TTC549 (cell line): ENCODE data around the gene LDLRAD3.
"Not testable (repeated sequence)": the region's sequence is repeated elsewhere in the genome, so short reads cannot be mapped to it uniquely, and the experiment has no call there.

ENCODE experiments used
- FAIRE-seq: peaks from 2 replicates; lab custom pipeline; 2012; peaks lifted over from hg19 to GRCh38; lab: Jason Lieb, UNC

The LDLRAD3 gene

DNA sequence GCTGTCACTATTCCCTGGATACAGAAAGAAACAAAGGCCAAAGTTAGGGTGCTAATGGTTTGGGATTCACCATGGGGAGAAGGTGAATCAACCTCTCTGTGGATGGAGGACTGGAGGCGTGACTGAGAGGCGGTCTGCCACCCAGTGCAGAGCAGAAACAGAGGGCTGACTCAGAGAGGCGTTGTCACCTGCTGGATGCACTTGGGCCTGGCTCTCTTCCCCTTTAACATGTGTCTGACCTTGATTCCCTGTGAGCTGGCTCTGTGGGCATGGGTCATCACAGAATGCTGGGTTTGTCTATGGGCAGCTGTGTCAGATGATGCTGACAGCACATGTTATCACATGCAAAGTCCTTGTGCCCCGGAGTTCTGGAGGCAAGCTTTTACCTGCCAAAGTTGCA, 75.9 kb downstream of the LDLRAD3 start:
- no peak for FAIRE-seq

DNA sequence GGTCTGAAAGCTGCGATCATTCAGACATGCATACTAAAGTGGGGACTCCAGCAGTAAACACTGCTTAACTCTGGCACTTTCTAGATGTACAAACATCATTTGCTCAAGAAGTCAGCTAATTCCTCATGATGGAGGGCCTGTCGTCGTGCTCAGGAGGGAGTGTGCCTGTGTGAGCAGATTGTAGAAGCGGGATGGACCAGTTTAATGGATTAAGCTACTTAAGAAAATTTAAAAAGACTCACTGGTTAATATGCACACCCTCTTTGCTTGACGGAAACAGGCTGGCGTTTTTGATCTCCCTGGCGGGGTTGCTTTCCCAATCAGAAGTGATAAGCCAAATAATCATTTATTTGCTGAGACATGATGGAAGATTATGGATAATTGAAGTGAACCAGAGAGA, 79.0 kb downstream of the LDLRAD3 start:
- no peak for FAIRE-seq

DNA sequence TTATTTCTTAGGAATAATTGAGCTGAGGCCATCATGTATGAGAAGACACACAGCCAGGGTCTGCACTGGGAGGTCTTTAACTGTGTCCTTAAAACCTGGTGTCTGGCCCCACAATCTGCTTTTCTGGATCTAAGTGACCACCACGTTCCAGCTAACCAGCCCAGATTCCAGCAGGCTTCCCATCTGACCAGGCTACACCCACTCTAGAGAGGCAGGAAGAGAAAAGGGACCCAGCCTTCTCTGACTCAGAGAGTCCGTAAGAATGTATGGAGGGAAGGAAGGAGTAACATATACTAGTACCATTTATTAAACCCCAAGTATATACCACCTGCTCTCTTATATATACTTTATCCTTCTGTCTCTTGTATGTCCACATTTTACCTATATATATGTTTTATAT, 80.1 kb downstream of the LDLRAD3 start:
- no peak for FAIRE-seq

DNA sequence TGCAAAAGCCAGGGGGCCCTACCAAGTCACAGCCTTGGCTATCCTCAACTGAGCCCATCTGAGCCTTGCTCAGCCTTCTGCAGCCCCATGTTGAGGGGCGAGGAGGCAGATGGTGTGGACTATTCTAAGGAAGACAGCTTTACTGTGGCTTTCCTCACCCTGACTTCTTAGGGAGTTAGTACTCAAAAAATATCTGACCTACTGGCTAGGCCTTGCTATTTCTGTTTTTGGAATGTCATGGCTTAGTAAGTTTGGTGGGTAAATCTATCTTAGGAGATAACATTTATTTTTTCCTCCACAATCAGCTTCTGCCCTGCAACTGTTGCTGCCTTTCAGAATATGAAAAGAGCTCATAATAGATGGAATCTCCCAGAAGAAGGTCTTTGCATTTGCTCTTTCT, 80.9 kb downstream of the LDLRAD3 start:
- FAIRE-seq, result no peak

DNA sequence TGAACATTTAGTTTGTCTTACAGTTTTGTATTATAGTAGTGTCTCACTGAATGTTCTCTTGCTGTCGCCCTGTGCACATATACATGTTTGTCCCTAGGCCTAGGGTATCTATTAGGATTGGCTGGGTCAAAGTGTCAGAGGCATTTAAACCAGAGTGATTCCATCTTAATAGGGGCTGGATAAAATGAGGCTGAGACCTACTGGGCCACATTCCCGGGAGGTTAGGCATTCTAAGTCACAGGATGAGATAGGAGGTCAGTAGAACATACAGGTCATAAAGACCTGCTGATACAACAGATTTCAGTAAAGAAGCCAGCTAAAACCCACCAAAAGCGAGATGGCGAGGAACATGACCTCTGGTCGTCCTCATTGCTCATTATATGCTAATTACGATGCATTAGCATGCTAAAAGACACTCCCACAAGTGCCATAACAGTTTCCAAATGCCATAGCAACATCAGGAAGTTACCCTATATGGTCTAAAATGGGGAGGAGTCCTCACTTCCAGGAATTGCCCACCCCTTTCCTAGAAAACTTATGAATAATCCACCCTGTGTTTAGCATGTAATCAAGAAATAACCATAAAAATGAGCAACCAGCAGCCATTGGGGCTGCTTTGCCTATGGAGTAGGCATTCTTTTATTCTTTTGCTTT, 82.6 kb downstream of the LDLRAD3 start:
- no peak for FAIRE-seq

DNA sequence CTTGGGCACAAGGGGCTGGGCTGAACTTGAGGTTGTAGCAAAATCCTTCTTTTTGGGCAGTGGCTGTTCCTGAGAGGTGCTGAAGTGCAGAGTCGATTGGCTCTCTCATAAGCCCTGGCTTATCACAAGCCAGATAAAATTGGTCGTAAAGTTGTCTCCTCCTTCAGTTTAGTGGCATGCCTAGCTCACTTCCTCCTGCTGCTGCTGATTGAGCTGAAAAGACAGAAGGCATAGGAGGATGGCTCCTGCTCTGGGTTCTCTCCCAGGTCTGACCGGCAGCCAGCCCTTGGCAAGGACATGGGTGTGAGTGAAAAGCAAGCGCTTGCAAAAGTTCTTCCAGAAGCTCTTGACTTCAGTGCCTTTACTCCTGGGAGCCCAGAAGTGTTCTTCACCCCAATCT, 83.9 kb downstream of the LDLRAD3 start:
- FAIRE-seq, result no peak

DNA sequence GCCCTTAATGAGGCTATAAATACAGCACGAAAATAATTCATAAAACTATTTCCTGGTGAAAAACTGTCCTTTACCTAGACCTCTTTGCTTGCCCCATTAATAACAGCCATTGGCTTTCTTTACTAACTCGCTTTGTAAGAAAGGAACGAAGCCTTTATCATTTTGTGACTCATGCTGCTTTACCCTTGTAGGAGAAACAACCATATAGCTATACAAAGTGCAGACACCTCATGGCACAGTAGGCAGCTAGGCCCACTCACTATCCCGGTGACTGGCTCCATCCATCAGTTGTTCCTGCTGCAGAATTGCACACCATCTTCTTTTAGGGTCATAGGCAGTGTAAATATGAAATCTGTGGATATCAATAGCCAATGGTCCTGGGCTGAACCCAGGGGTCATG, 85.8 kb downstream of the LDLRAD3 start:
- no peak for FAIRE-seq

DNA sequence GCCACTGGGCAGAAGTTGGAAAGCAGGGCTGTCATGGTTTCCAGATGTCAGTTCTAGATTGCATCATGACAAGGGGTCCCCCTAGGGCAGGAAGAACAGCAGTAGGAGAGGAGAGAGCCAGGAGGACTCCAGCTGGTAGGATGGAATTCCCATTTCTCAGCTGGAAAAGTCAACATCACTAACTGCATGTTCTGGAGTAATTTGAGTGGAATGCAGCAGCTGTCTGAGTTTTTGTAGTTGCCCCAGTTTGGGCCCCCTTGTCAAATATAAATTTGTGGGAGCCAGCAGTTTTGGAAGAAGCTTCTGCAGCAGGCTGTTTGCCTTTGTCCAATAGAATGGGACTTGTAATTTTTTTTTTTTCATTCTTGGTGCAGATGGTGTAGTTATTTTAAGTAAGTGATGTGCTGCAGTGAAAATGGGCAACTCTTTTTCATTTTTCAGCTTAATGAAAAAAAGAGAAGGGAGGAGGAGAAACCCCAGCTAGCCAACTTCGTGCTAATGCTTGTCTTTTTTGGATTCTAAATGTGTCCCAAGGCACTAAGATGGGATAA, 86.9 kb downstream of the LDLRAD3 start:
- FAIRE-seq, result no peak

DNA sequence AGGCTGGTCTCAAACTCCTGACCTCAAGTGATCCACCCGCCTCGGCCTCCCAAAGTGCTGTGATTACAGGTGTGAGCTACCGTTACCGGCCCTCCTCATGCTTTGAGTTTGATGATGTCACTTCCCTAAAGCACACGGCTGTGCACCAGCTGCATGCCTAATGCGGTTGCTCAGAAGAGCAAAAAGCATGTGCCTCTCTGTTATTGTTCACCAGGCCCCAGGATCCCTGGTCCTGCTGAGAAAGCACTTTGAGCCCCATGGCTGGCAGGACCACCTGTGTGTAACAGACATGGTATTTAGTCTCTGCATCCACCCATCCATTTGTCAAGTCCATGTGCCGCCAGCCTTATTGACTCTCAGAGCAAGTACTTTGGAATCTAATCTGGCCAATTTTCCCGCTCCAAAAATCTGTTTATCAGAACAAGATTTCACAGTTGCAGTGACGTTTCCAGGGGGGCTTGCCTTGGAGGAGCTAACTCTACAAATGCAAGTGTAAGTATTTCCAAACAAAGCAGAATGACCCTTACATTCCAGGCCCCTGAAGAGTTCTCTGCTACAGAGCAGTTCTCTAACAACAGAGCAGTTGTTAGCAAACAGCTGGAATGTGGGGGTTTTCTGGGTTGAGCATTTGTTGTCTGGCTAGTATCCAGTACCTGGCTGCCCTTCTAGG, 89.4 kb downstream of the LDLRAD3 start:
- FAIRE-seq, result no peak

DNA sequence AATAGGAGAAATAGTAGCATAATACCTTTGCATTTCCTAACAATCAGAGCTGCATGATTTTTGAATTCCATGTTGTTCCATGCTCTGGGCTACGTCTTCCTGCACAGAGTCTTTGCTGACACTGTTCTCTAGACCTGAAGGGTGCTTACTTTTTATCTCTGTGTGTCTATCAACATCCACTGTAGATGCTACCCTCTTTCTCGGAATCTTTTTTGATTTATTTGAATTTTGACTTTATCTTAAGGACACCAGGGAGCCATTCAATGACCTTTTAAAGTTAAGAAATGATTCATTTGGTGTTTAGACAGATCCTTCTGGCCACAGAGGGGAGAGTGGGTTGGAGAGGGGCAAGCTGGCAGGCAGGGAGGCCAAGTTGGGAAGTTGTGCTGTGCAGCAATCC, 90.1 kb downstream of the LDLRAD3 start:
- FAIRE-seq, result no peak

DNA sequence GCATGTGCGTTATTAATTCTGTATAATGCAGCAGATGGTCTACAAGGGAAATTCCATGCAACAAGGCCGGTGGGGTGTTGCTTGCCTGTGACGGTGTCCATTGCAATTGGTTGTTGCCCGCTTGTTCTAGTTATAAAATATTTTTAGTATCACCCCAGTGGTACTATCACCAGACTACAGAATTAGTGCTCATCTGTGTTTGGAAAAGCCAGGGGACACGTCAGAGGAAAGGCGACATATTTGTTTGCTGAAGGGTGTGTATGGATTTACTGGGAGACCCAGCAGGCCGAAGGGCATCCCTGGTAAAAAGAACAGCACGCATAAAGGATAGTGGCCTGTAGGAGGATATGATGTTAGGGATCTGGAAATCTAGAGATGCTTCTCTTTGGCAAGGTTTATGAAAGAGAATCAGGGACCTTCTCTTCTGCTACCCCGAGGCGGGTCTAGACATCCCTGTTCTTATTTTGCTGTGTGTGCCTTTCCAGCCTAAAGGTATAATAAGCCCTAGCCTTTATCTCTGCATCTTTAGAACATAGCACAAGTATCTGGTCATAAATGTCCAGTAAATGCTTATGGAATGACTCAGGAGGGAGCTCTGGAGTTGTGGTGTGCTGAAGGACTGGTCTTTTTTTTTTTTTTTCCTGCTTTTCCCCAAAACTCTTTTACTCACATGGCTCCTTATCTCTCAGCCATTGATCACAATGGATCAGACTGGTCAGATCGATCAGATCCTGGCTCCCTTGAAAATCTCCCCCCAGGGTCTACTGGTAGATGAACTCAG, 90.9 kb downstream of the LDLRAD3 start:
- no peak for FAIRE-seq

DNA sequence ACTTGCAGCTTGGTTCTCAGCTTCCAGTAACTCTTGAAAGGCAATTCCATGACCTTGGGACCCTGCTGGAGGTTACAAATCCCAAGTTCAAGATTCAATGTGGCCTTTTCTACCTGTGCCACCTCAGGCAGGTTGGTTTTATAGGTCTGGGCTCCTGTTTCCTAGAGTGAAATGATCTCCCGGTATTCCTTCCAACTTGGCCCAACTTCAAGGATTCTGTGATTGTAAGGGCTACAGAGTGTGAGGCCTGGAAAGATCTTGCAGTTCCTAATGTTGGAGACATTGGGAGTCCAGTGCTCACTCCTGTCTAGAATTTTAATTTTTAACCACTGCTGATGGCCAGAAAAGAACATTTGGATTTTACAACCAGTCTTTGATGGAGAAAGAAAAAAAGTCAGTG, 91.6 kb downstream of the LDLRAD3 start:
- FAIRE-seq, result no peak

DNA sequence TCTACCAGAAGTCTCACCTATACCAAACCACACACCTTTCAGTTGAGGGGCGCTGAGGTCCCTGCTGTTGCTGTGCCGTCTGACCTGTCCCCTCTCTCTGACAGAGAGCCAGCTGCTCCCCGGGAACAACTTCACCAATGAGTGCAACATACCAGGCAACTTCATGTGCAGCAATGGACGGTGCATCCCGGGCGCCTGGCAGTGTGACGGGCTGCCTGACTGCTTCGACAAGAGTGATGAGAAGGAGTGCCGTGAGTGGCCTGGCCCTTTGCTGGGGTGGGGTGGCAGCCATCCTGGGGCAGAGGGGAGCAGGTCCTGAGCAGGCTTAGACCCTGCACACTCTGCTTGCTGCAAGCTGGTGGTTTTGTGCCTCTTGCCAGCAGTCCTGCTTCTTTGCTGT, 92.1 kb downstream of the LDLRAD3 start:
- FAIRE-seq, result no peak

DNA sequence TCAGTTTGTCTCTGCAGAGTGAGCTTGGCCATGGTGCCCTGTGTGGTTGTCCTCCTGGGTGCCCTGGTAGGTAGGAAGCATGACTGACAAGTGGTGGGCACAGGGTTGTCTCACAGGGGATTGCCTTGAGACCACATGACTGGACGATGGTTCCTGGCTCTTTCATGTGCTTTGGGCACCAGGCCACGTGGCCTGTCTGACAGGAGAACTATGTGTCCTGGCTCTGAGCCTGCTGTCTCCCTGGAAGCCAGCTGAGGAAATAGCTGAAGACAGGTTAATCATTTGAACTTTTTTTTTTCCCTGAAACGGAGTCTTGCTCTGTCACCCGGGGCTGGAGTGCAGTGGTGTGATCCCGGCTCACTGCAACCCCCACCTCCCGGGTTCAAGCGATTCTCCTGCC, 93.2 kb downstream of the LDLRAD3 start:
- no peak for FAIRE-seq

DNA sequence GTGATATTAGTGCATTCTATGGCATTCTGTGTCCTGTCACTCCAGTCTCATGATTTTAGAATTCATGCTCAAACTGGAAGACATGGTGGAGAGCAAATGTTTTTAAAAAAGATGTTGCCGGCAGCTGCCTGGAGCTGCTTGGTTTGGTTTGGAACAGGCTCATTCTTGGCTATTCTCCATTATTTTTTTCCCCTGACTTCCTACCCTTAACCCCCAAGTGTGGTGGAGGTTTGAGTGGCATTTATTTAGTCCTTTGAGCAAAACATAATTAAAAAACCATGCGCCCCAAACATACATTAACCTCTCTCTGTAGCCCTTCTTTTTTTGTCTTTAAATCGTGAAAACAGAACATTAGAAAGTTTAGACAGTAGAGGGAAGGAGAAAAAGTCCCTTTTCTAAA, 94.7 kb downstream of the LDLRAD3 start:
- no peak for FAIRE-seq

DNA sequence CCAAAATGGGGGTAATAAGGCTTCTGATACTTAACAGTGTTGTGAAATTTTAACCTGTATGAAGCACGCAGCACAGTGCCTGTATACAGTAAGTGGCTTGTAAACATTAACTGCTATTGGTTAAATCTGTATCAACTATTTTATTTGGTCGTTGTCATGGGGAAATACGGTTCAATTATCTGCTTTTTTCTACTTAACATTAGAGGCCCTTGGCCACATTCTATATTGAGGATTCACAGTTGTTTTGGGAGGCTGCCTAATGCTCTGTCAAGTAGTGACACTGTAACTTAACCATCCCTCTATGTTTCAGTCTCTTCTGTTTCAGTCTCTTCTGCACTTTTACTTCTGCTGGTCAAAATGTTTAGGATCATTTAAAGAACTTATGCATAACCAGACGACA, 95.6 kb downstream of the LDLRAD3 start:
- FAIRE-seq, result no peak

DNA sequence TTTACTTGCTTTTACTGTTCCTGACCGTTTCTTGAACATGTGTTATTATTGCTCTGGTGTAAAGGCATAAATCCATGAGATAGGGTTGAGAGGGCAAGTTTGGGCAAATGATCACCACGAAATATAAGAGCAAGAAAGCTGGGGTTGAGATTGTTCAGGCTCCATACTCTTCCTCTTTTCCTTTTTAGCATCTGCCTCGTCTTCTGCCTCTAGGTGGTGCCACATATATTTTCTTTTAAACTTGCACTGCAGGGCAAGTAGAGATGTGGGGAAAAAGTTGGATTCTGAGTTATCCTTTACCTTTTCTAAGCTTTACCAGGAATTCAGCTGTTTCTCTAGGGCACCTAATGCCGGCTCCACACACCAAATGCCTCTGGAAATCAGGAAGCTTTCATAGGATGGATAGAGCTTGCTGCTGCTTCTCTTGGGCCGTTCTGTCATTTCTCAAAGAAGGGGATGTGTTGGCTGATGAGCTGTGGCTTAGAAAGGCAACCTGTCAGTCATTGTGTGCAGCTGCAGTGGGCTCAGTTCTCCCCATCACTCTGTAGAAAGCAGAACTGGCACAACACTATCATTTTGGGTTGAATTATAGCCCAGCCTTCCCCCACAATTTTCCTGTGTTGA, 98.2 kb downstream of the LDLRAD3 start:
- FAIRE-seq, result no peak

DNA sequence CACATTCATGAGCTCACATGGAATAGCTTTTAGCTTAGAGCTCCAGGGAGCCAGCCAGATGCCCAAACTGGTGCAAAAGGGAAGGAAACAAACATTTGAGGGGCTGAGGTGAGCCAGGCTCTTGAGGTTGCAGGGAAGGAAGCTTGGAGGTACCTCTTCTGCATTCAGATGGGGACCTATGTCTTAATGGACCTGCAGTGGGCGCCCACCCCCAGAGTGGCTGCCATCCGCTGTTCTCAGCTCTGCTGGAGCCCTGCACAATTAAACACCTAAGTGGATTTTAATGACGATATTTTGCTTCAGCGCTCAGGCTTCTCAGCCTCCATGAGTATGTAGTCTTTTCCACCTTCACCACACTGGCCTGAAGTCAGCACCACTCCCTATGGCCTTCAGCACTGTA, 100.8 kb downstream of the LDLRAD3 start:
- no peak for FAIRE-seq

DNA sequence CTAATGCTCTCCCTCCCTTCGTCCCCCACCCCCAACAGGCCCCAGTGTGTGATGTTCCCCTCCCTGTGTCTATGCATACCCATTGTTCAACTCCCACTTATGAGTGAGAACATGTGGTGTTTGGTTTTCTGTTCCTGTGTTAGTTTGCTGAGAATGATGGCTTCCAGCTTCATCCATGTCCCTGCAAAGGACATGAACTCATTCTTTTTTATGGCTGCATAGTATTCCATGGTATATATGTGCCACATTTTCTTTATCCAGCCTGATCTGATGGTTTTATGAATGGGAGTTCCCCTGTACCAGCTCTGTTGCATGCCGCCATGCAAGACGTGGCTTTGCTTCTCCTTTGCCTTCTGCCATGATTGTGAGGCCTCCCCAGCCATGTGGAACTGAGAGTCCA, 102.1 kb downstream of the LDLRAD3 start:
- not testable (repeated sequence) for FAIRE-seq

DNA sequence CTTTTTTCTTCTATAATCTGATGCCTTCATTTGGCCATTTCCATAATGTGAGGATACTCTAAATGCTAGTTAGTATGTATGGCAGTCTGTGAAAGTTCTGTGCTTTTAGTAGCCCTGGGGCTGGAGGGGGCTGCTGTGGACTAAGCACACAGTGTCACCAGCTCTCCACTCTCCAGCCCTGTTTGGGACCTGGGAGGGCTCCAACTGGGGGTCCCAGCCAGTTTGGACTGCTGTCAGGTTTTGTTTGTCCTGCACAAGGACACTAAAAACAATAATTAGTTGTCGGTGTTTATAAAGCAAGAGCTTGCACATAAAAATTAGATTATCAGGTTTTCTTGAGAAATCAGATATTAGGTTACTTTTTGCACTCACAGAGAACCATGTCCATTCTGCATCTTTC, 103.1 kb downstream of the LDLRAD3 start:
- no peak for FAIRE-seq

DNA sequence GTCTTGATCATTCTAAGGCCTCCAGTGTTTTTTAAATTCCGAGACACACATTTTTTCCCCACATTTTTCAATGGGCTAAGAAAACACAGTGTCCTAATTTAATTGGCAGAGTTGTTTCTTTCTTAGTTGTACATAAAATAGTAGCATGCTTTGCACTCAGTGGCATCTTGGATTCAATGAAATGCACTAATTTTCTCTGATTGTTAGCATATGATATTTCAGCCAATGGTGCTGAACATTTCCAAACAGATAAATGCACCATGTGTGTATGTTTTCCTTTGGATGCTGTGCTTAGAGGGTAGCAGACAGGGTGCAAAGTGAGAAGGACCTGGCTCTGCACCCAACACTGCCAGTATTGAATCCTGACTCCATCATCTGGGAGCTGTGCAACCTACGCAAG, 103.5 kb downstream of the LDLRAD3 start:
- no peak for FAIRE-seq

DNA sequence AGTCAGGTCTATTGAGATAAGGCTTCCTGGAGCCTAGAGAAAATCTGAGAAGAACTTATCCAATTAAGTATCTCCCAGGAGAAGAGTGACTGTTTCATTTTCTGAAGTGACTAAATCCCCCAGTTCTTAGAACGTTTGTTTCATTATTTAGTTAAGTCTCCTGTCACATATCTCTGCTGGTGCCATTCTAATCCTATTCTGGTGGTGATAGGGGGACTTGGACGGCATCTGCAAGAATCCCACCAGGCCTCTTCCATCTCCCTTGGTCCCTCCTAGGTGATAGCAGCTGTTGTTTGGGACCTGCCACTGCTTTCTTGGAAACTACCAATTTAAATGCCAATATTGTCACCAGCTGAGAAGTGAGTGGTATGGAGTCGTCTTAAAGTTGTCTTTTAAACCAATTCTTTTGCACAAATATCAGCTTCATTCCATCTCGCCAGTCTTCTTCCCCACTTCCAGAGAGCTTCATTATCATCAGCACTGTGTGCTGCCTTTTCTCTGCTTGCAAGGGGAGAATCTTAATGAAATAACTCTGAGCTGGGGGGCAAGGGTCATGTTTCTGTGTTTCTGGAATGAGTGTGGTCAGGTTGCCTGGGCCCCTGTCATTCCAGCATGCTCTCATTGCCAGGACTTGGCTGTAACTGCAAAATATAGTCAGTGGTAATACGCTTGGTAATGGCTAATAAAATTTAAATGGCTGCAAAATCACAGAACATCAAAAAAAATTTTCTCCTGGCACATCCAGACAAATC, 104.8 kb downstream of the LDLRAD3 start:
- FAIRE-seq, result no peak
